Chondrocyte (in vitro differentiated cells): Measurements from ENCODE around the gene ITPRIPL1. TPM values are rescaled to one million over a fixed set of nuclear protein-coding genes. Genes with fewer than 3 reads are reported as not detected.

Source experiments
- DNase-seq: peaks from one replicate; pipeline ENCODE4 v3.0.0; 2021; ENCODE audit warnings: mixed read lengths, low spot score
- H3K27ac Mint-ChIP-seq: one replicate; pipeline ENCODE4 v1.8.0; 2021; ENCODE audit warnings: mild to moderate bottlenecking, moderate library complexity, mixed read lengths; ENCODE audit not compliant: unreplicated experiment
- H3K27me3 Mint-ChIP-seq: 2 replicates; pipeline ENCODE4 v1.8.0; 2021; ENCODE audit warnings: low read depth, mixed read lengths
- H3K36me3 Mint-ChIP-seq: 2 replicates; pipeline ENCODE4 v1.8.0; 2021; ENCODE audit warnings: low read depth, mixed read lengths
- H3K4me1 Mint-ChIP-seq: 2 replicates; pipeline ENCODE4 v1.8.0; 2021; ENCODE audit warnings: low read depth, mild to moderate bottlenecking, mixed read lengths
- H3K4me3 Mint-ChIP-seq: one replicate; pipeline ENCODE4 v1.8.0; 2021; ENCODE audit warnings: mild to moderate bottlenecking, moderate library complexity, mixed read lengths; ENCODE audit not compliant: unreplicated experiment
- H3K9me3 Mint-ChIP-seq: 2 replicates; pipeline ENCODE4 v1.8.0; 2021; ENCODE audit warnings: low read depth, mixed read lengths
- CTCF ChIP-seq: fragments of 200-600 bp; sonication (generic); IDR thresholded peaks from 2 replicates; pipeline ENCODE4 v1.5.0; 2021; ENCODE audit warnings: antibody characterized with exemption, mild to moderate bottlenecking, moderate library complexity
- total RNA-seq: library from RNA; stranded (reverse); gene quantifications from 3 replicates; pipeline ENCODE4 v1.2.1, GENCODE V29; 2021

The ITPRIPL1 gene
- total RNA-seq, 1 donor from 2014 or later, result 2.8 TPM

- no peak for TF ChIP-seq CTCF
Measured at GRCh38 chr2:96296925-96297324, 28.2 kb upstream of the ITPRIPL1 start.

GRCh38 chr2:96301865-96302264 is 23.3 kb upstream of the ITPRIPL1 start:
- TF ChIP-seq CTCF, result no peak
- Mint-ChIP-seq H3K9me3 (no peaks in the 10 kb centered on the region), H3K4me3 (no peak overlapping the region), H3K36me3 (peaks cover 41% of the 10 kb centered on the region), H3K27me3 (no peaks in the 10 kb centered on the region), H3K27ac (no peak overlapping the region), H3K4me1 (peaks cover 36% of the 10 kb centered on the region)
- no peak for DNase-seq

More at GRCh38 chr2:96296925-96297324, 28.2 kb upstream of the ITPRIPL1 start:
- no peak for DNase-seq
- Mint-ChIP-seq H3K4me1 (peaks cover 3% of the 10 kb centered on the region), H3K36me3 (peaks cover 57% of the 10 kb centered on the region), H3K9me3 (no peaks in the 10 kb centered on the region), H3K27me3 (no peaks in the 10 kb centered on the region), H3K27ac (no peak overlapping the region), H3K4me3 (no peak overlapping the region)

GRCh38 chr2:96304606-96305005 is 20.5 kb upstream of the ITPRIPL1 start:
- no peak for TF ChIP-seq CTCF
- H3K36me3 Mint-ChIP-seq, result peaks cover 19% of the 10 kb centered on the region
- H3K27me3 Mint-ChIP-seq, result no peaks in the 10 kb centered on the region
- peak; percentile 59 for DNase-seq
- H3K9me3 Mint-ChIP-seq, result no peaks in the 10 kb centered on the region
- peak overlapping the region; percentile 57 for H3K27ac Mint-ChIP-seq
- peaks cover 36% of the 10 kb centered on the region for H3K4me1 Mint-ChIP-seq
- H3K4me3 Mint-ChIP-seq, result peak overlapping the region; percentile 99

GRCh38 chr2:96305091-96305978 is 19.8 kb upstream of the ITPRIPL1 start, which contains the start of gene SNRNP200:
Gene SNRNP200, minus strand, starts transcription at chr2:96305546. Its CDS starts 109 bp downstream, at chr2:96305437.
- H3K9me3 Mint-ChIP-seq, result no peaks in the 10 kb centered on the region
- peak within 1 kb of the TSS; percentile 99 for H3K4me3 Mint-ChIP-seq
- peak; percentile 90 for DNase-seq
- H3K4me1 Mint-ChIP-seq, result peaks cover 36% of the 10 kb centered on the region
- H3K36me3 Mint-ChIP-seq, result peaks cover 19% of the 10 kb centered on the region
- TF ChIP-seq CTCF, result no peak
- H3K27me3 Mint-ChIP-seq, result no peaks in the 10 kb centered on the region
- H3K27ac Mint-ChIP-seq, result peak within 1 kb of the TSS; percentile 96

GRCh38 chr2:96305979-96306308 is 19.2 kb upstream of the ITPRIPL1 start:
- H3K4me3 Mint-ChIP-seq, result peak overlapping the region; percentile 99
- peaks cover 36% of the 10 kb centered on the region for H3K4me1 Mint-ChIP-seq
- DNase-seq, result peak; percentile 39
- H3K9me3 Mint-ChIP-seq, result no peaks in the 10 kb centered on the region
- no peak for TF ChIP-seq CTCF
- peak overlapping the region; percentile 96 for H3K27ac Mint-ChIP-seq
- no peaks in the 10 kb centered on the region for H3K27me3 Mint-ChIP-seq
- peaks cover 19% of the 10 kb centered on the region for H3K36me3 Mint-ChIP-seq
